ENCODE data around the gene ARMS2.

ARMS2 gene, protein sequence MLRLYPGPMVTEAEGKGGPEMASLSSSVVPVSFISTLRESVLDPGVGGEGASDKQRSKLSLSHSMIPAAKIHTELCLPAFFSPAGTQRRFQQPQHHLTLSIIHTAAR

DNA sequence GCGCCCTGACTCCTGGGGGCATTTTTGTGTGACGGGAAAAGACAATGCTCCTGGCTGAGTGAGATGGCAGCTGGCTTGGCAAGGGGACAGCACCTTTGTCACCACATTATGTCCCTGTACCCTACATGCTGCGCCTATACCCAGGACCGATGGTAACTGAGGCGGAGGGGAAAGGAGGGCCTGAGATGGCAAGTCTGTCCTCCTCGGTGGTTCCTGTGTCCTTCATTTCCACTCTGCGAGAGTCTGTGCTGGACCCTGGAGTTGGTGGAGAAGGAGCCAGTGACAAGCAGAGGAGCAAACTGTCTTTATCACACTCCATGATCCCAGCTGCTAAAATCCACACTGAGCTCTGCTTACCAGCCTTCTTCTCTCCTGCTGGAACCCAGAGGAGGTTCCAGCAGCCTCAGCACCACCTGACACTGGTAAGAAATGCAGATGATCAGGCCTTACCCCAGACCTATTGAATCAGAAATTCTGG is at the start of gene ARMS2:
Gene ARMS2 (plus strand): TSS at position 51 of the 478 bp plus-strand sequence. CDS start 75 bp downstream, at position 126.
- DNase-seq (ENCODE audit: low read depth in 2 of 3, low spot score in 2 of 3): no peak

DNA sequence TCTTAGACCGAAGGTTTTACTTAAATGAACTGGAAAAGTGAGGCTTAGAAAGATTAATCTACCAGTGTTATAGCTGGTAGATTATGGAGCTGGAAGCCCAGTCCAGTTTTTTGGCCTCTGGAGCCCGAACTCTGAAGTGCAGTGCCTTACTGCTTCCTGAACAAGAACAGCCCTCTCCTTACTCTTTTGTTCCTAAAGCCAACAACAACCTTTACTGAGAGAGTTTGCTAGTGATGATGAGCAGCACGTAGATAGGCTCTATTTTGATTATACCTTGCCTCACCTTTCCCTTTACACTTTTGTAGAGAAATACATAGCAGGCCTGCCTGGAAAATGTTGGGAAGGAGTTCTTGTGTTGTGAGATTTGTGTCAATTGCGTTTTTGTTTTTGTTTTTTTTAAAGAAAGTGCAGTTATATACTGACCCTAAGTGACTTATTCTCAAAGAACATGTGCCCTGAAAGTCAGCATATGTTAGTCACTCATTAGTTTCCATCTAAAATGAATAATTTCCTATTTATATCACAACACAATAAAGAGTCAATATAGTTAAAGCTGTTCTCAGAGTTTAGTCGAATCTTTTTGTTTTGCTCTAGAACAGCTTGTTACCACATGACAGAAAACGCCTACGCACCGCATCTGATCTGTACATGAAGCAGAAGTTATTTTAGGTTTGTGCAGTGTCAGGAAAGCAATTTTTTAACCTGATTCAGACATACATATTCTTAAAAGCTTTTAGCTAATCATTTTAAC is 46.9 kb upstream of the ARMS2 start:
- DNase-seq (ENCODE audit: low read depth in 2 of 3, low spot score in 2 of 3): no peak

DNA sequence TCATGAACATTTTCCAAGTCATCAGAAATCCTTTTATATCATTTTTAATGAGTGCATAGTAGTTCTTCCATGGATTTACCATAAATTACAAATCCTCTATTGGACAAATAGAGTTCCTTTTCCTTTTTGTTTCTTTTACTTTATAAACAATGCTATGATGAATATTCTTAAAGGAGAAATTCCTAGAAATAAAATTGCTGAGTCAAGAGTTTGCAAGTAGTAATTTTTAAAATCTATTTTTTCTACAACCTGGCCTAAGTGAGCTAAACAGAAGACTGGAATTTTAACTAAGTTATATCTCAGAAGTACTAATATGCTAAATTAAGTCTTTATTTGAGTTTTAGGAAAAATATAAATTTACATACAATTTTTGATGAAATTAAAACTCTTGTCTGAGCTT is 41.1 kb upstream of the ARMS2 start:
- DNase-seq (ENCODE audit: low read depth in 2 of 3, low spot score in 2 of 3): no peak

DNA sequence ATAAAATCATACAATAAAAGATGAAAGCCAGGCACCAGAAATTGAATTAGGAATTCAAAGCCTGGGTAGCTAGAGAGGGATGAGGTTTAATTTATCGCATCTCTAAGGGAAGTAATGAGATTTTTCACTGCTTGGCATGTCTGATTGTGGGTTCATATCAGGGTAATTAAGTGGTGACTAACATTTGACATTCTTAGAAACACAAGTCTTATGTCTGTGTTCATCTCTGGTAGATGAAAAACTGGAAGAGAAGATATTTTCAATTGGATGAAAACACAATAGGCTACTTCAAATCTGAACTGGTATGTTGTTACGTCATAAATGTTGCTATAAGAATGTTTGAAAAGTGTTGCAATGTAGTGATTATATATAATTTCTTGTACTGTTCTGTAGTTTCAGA is 36.8 kb upstream of the ARMS2 start:
- no peak for DNase-seq (ENCODE audit: low read depth in 2 of 3, low spot score in 2 of 3)

DNA sequence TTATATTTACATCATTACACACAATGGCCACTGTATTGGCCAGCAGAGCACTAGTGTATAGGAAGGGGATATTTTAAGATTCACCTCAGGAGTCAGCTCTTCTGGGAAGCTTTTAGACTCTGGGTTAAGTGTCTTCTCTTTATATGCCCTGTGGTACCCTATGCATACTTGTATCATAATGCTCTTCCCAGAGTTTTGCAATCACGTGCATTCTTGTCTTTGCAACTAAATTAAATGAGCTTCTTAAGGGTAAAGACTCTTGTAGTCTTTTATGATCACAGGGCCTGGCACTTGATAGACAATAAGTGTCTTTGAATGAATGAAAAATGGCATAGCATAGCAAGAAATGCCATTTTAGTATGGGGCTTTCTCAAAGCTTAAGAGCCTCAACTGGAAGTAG is 35.4 kb upstream of the ARMS2 start:
- no peak for DNase-seq (ENCODE audit: low read depth in 2 of 3, low spot score in 2 of 3)

DNA sequence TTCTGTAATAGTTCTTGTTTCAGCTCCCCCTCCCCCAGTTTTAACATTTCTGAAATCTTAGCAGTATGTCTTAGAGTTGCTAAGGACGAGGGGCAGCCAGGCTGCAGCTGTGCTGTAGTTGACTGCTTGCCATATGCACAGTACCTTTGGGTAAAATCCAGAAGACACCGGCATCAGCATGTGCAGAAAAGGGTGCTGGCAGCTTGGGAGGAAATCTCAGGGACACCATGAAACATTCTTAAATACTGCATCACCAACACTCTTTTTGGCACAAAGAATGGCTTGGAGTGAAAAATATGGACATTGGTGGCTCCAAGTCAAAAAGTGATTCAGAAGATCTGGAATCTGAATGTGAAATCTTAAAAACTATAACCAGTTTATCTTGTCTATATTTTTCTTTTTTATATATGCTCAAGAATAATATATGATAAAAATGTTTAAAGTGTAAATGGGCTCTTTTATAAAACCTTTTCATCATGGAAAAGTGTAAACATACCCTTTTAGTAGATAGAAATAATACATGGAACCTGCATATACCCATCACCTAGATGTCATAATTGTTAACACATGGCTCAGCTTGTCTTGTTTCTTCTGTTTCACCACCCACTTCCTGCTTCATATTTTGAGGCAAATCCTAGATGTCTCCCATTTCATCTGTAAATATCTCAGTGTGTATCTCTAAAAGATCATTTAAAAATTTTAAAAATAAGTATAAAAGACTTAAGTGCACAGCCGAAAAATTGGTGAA is 34.4 kb upstream of the ARMS2 start:
- DNase-seq (ENCODE audit: low read depth in 2 of 3, low spot score in 2 of 3): no peak

DNA sequence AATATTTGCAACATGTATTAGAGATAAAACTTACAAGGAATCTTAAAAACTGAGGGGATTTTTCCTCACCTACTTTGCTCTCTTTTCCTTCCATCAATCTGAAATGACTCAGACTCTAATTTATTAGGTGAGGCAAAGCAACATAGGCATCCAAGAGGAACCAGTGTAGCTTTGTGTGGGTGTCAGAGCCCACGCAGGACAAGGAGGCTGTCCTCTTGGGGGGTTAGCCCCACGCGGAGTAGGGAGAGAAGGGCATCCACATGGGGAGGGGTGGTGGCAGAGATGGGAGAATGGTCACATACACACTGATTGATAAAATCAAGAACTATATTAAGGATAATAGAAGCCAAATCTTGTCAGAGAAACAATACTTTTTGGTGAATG is 33.8 kb upstream of the ARMS2 start:
- DNase-seq (ENCODE audit: low read depth in 2 of 3, low spot score in 2 of 3): no peak

DNA sequence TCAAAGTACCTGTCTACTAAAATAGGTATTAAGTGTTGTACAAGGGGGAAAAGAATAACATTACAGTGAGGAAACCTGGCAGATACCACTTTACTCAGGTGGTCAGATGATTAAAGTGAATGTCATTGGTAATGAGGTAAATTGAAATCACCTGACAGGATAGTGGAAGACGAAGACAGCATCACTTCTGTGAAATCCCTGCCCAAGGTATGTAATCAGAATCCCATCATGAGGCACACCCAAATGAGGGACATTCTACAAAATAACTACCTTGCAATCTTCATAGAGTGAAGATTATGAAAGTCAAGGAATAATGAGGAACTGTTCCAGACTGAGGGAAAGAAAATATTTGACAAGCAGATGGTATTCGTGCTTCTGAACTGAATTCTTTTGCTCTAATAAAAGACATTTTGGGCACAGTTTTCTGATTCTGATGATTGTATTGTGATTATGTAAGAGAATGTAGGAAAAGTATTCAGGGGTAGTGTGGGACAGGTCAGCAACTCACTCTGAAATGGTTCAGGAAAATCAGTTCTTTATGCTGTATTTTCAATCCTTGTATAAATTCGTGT is 33.3 kb upstream of the ARMS2 start:
- no peak for DNase-seq (ENCODE audit: low read depth in 2 of 3, low spot score in 2 of 3)

DNA sequence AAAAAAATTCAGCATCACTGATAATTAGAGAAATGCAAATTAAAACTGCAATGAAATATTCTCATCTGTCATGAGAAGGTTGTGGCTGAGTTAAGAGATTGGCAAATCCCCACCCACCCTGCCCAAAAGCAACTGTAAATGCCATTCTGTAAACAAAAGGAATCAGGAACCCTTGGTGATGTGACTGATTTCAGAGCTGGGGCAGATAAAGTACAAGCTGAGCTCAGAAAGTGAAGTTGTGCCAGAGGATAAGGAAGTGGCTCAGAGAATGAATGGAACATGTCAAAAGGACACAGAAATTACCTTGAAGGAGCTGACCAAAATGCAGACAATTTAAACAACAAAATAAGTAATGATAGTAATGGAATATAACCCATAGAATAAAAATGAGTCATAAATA is 32.7 kb upstream of the ARMS2 start:
- DNase-seq (ENCODE audit: low read depth in 2 of 3, low spot score in 2 of 3): no peak

DNA sequence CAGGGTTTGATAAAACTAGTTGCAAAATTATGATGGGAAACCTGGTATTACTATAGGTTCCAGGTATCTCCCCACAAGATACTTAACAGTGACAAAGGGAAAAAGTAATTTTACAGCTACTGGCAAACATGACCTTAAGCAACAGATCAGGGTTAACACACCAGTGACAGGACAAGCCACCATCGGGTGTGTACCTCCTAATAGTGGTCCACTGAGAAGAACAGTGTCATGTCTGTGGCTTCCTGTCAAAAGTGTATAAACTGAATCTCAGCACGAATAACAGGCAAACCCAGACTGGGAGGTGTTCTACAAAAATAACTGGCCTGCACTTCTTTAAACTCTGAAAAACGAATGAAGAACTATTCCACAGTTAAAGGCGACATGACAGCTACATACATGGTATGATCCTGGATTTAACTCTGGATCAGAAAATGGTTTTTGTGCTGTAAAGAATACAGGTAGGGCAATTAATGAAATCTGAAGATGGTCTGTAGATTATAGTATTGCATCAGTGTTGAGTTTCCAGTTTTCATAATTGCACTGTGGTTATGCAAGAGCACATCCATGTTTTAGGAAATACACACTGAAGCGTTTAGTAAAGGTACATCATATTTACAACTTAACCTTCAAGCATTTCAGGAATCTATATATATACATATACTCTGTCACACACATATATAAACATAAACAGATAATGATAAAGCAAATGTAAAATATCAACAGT is 32.0 kb upstream of the ARMS2 start:
- DNase-seq (ENCODE audit: low read depth in 2 of 3, low spot score in 2 of 3): no peak

DNA sequence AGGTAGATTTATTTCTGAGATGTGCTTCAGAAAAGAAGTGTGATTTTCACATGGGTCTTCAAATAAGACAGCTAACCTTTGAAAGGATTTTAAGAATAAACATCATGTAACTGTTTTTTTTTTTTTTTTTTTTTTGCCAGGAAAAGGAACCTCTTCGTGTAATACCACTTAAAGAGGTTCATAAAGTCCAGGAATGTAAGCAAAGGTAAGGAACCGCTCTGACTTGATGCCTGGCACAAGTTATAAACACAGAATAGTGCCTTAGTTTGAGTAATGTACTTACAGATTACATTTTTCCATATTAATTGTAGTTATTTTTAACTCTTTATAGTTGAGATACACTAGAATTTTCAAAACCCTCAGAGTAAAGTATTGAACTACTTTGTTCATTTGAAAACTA is 30.4 kb upstream of the ARMS2 start:
- DNase-seq (ENCODE audit: low read depth in 2 of 3, low spot score in 2 of 3): no peak

DNA sequence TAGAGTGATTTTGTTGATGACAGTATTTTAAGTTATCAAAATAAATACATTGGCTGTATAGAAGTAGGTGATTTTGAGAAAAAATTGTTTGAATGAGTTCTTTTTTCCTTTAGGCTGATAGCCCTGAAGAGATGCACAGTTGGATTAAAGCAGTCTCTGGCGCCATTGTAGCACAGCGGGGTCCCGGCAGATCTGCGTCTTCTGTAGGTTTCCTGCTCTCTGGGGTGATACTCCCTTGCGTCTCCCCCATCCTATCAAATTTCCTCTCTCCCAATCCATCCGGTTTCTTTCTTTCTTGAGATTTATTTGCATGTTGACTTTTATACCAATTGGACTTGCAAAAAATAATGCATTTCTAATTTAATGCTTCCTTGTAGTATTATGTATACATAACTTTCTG is 27.6 kb upstream of the ARMS2 start:
- DNase-seq (ENCODE audit: low read depth in 2 of 3, low spot score in 2 of 3): no peak

DNA sequence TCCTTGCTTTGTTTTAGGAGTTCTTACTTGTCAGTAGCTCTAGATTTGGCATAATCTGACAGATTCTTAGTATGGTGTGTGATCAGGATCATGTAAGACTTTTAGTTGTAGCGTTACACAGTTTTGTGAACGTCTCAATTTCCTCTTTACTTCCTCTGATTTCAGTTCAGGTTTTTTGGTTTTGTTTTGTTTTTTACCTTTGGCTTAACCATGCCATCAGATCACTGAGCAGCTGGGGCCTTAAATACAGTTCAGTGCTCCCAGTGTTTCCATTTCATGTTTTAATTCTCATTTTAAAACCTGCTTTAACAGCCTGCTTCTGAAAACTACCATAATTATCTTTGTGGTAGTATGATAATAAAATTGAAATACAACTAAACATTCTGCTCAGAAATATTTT is 27.2 kb upstream of the ARMS2 start:
- no peak for DNase-seq (ENCODE audit: low read depth in 2 of 3, low spot score in 2 of 3)

DNA sequence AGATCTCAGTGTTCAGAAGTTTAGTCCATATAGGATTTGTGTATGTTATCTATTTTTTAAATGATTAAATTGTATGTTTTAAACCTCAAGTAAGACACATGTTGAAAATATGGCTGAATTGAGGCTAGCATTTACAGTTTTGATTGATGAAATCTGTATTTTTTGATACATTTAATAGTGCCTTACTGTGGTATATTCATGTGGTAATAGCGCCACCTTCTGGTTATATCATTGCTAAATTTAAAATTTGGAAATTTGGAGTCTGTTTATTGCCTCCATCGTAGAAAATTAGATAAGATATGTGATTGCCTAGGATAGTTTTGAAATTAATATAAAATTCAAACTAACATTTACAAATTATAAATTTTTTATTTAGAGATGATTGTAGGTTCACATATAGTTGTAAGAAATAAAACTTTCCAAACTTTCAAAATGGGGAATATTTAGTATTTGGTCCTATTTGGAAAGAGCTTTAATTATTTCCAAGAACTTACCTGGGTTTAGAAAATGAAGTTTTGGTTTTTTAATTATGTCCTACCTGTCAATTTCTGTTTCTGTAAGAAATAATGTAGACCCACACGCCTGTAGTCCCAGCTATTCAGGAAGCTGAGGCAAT is 19.1 kb upstream of the ARMS2 start:
- DNase-seq (ENCODE audit: low read depth in 2 of 3, low spot score in 2 of 3): no peak

DNA sequence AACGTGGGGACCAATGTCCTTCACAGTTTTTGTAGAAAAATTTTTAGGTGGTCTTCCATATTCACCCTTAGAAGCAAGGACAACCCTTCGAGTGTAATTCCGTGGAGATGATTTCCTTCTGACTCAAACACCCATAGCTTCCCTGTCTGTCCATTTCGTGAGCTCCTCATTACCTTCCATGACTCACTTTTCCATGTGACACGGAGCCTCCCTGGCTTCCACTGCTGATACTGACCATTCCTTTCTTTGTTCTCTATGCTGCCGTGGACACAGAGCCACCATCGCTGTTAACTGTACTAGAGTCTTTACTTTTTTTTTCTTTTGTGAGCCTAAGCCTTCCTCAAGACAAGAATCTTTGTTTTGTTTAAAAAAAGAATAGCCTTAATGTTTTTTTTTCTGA is 12.5 kb upstream of the ARMS2 start:
- no peak for DNase-seq (ENCODE audit: low read depth in 2 of 3, low spot score in 2 of 3)

DNA sequence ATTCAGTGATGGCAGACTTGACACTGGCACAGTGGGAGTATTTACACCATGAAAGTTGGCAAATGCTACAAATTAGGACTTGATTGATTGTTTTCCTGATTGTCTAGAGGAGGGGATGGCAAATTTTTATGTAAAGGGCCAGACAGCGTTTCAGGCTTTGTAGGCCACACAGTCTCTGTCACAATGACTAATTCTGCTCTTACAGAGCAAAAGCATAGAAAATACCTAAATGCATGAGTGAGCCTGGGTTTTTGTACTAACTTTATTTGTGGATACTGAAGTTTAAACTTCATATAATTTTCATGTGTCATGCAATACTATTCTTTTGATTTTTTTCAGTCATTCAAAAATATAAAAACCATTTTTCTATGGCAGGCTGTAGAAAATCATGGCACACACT is 9.0 kb upstream of the ARMS2 start:
- DNase-seq (ENCODE audit: low read depth in 2 of 3, low spot score in 2 of 3): no peak

DNA sequence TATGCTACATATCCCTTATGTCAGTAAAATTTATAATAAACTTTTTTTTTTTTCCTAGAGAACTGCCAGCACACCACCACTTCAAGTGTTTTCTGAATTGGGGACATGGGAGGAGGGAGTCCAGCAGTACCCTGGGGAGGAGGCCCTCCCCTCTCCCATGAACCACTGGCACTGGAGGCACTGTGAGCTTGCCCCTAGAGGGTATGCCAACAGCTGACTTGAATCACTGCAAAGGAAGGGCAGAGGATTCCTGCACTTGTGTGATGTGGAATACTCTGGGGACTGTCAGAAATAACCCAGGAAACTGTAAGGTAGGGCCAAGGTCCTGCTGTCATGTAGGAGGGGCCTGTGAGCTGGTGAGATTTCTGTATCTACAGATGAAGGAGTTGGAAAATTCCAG is 8.5 kb upstream of the ARMS2 start:
- no peak for DNase-seq (ENCODE audit: low read depth in 2 of 3, low spot score in 2 of 3)

DNA sequence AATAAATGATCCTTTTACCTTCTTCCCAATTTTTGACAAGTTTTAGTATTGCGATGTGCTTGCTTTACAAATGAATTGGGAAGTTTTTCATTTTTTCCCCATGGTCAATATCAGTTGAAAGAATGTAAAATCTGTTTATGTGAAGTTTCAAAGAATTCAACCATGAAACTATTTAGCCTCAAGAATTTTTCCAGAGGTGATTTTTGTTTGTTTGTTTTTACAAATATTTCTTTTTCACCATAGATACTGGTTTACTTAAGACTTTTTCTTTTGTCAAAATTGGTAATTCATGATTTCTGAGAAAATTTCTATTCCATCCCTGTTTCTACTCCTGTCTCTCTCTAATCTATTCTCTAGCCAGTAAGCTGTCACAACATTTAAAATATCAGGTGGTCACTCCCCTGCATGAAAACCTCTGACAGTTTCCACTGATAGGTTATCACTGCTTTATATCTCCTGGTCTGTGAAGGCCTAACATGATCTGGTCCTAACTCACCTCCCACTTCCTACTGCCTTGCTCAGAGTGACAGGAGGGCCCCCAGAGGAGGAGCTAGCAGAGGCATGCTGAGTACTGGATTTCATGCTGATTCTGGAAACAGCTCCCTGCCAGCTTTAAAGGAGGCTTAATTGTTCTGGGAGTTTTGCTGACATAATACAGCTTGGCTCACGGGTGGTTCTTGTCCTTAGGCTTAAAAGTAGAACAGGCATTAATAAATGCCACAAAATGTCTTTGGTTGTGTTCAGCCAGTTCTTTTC is 7.6 kb upstream of the ARMS2 start:
- DNase-seq (ENCODE audit: low read depth in 2 of 3, low spot score in 2 of 3): no peak

DNA sequence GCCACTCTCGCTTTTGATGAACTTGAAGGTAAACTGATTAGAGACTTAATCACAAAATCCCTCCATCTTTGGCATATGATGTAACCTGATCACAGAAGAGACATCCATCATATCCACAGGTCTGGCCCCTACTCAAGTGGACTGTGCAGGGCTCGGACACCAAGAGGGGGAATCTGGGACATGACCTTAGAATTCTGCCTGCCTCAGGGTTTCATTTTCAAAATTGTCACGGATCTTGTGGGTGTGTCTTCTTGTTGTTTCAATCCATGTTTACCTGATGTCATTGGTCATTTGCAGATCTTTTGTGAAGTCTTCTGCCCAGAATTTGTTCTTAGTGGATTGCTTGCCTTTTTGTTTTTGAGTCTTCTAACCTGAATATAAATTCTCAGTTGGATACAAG is 5.9 kb upstream of the ARMS2 start:
- DNase-seq (ENCODE audit: low read depth in 2 of 3, low spot score in 2 of 3): no peak

DNA sequence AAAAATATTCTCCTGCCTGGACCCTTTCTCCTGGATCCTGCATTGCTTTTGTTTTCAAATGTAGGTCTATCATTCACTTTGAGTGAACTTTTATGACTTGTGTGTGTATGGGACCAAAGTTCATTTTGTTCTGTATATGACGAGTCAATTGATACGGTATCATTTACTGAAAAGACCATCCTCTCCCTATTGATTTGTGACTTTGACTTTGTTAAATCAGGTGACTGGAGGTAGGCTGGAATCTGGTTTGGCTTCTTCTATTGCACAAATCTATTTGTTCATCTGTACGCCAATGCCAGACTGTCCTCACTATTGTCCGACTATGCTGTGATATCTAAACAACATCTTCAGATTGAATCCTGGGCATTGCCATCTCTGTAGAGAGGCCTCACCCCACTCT is 5.3 kb upstream of the ARMS2 start:
- no peak for DNase-seq (ENCODE audit: low read depth in 2 of 3, low spot score in 2 of 3)
